D721Med (cell line): ENCODE data around the gene UBE2G2.

Experiments
- DNase-seq: peaks from one replicate; pipeline ENCODE4 v3.0.0; 2011; ENCODE audit warnings: low spot score; ENCODE audit not compliant: insufficient read length
- FAIRE-seq: peaks from 2 replicates; lab custom pipeline; 2011; peaks lifted over from hg19 to GRCh38; lab: Jason Lieb, UNC
- CTCF ChIP-seq: IDR thresholded peaks from 2 replicates; pipeline ENCODE4 v1.5.1; 2012; ENCODE audit warnings: mild to moderate bottlenecking, control low read depth; ENCODE audit not compliant: insufficient read depth; ENCODE audit errors: missing control alignments

Gene UBE2G2

GRCh38 chr21:44734026-44734745, 67.4 kb downstream of the UBE2G2 start:
- no peak for TF ChIP-seq CTCF
- FAIRE-seq, result no peak

GRCh38 chr21:44732956-44733355, 68.7 kb downstream of the UBE2G2 start:
- FAIRE-seq (no peak), DNase-seq (no peak)
- TF ChIP-seq CTCF, result no peak

More at GRCh38 chr21:44734026-44734745, 67.4 kb downstream of the UBE2G2 start:
- DNase-seq, result no peak

- TF ChIP-seq CTCF, result no peak
- FAIRE-seq (no peak), DNase-seq (no peak)
Observed at GRCh38 chr21:44732263-44732662, 69.4 kb downstream of the UBE2G2 start.

GRCh38 chr21:44730951-44731579, 70.6 kb downstream of the UBE2G2 start:
- no peak for FAIRE-seq
- TF ChIP-seq CTCF, result no peak
- DNase-seq, result no peak

GRCh38 chr21:44730028-44730395, 71.6 kb downstream of the UBE2G2 start:
- TF ChIP-seq CTCF, result no peak
- FAIRE-seq (no peak), DNase-seq (no peak)

GRCh38 chr21:44729336-44730027, 72.1 kb downstream of the UBE2G2 start:
- FAIRE-seq (no peak), DNase-seq (no peak)
- TF ChIP-seq CTCF, result no peak
